Measurements from ENCODE around the gene NTPCR.
A peak's percentile ranks its signal among the peaks of the same experiment; 100 is the strongest.

Gene NTPCR

GRCh38 chr1:233005703-233006102 lies 55.3 kb downstream of the NTPCR start:
- peak; percentile 34 for DNase-seq (ENCODE audit: low spot score)
- FAIRE-seq, result no peak

DNA sequence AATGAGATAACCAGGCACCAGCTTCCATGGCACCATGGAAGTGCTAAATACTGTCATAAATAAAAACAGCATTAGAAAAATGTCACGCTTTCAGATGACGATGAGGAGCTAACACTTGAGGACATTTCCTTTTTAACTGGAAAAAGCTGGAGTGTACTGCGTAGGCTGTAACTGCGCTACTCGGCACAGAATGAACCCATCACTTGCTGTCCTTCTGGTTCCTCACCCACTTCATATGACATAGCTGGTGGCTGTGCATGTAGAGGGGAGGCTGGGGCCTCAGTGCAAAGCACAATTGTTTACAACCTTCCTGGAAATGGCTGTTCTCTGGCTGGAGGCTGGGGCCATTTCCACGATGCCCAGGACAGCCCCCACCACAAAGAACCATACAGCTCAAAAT lies 55.7 kb downstream of the NTPCR start:
- DNase-seq (ENCODE audit: low spot score) (no peak), FAIRE-seq (no peak)

- FAIRE-seq (no peak), DNase-seq (ENCODE audit: low spot score) (no peak)
These were observed 56.1 kb downstream of the NTPCR start for GRCh38 chr1:233006541-233006973.

- no peak for FAIRE-seq
- DNase-seq (ENCODE audit: low spot score), result peak; percentile 35
These were observed 59.7 kb downstream of the NTPCR start for GRCh38 chr1:233010146-233010545.

GRCh38 chr1:233012021-233012420 lies 61.6 kb downstream of the NTPCR start:
- DNase-seq (ENCODE audit: low spot score) (no peak), FAIRE-seq (no peak)

DNA sequence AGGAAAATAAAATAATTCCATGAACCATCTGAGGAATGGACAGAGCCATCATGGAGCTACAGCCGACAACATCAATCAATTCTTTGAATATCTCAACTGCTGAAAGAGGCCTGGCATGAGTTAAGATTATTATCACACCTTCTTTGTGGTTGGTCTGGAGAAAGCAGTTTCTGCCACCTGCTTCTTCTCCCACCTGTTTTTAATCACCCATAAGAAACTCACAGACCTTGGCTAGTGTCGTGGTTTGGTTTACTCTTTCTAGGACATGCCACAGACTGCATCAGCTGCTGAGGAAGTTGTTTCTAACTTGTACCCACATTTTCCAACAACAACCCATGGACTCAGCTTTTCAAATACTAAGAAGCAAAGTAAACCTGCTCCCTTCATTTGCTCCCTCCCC lies 65.6 kb downstream of the NTPCR start:
- FAIRE-seq, result no peak
- DNase-seq (ENCODE audit: low spot score), result no peak

- FAIRE-seq (no peak), DNase-seq (ENCODE audit: low spot score) (no peak)
These were observed 66.4 kb downstream of the NTPCR start for GRCh38 chr1:233016798-233017197.

GRCh38 chr1:233019083-233019482 lies 68.7 kb downstream of the NTPCR start:
- no peak for DNase-seq (ENCODE audit: low spot score)
- FAIRE-seq, result no peak

GRCh38 chr1:233019778-233020325 lies 69.4 kb downstream of the NTPCR start:
- no peak for FAIRE-seq

GRCh38 chr1:233020426-233020825 lies 70.0 kb downstream of the NTPCR start:
- DNase-seq (ENCODE audit: low spot score) (no peak), FAIRE-seq (no peak)

More at GRCh38 chr1:233019778-233020325, 69.4 kb downstream of the NTPCR start:
- DNase-seq (ENCODE audit: low spot score), result no peak

DNA sequence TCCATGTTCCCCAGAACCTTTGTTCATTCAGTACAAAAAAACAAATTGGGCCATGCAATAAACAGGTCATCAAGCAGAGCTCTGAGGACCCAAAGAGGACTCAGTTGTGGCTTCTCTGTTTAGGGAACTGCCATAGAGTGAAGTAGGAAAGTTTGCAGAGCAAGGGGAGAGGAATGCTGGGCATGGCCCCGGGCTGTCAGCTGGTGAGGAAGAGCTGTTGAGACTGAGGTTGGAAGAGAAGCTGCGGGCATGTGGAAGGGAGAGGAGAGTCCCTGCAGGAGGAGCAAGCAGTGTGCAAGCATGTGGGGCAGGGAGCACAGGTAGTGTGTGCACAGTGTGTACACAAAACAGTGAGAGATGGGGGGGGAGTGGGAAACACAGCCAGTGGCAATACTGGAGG lies 71.8 kb downstream of the NTPCR start:
- FAIRE-seq (no peak), DNase-seq (ENCODE audit: low spot score) (no peak)

DNA sequence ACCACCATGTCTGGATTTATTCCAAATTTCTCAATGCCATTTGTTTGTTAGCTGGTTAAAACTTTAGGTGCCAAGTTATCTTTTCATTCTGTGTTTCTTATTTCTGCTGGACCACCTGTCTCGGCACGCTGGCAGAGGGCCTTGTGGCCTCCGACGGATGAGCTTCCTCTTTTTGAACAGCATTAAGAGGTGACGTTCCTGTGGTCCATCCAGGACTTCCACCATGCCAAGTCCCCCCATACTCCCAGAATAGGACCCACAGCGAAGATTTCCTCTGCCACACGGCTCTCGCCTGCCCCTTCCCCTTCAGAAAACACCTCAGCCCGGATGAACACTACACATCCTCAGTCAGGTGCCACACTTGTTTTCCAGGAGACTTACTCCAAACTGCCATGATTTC lies 73.8 kb downstream of the NTPCR start:
- no peak for DNase-seq (ENCODE audit: low spot score)
- no peak for FAIRE-seq

DNA sequence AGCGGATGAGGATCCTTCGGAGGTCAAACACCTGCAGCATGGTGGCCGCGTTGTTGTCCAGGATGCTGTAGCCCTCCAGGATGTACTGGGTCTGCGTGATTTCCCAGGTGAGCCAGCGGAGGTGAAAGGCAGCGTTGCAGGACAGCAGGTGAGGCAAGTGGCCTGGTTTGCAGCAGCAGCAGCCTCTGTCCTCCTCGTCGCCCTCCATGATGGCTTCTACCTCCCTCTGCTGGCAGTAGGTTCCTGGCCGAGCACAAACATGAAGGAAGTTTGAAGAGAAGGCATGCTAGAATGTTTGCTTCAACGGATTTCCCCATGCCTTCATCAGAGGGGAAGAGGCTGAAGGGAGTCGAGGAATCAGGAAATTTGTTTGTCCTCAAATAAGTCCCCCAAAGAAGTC lies 74.7 kb downstream of the NTPCR start:
- DNase-seq (ENCODE audit: low spot score), result peak; percentile 15
- FAIRE-seq, result no peak

DNA sequence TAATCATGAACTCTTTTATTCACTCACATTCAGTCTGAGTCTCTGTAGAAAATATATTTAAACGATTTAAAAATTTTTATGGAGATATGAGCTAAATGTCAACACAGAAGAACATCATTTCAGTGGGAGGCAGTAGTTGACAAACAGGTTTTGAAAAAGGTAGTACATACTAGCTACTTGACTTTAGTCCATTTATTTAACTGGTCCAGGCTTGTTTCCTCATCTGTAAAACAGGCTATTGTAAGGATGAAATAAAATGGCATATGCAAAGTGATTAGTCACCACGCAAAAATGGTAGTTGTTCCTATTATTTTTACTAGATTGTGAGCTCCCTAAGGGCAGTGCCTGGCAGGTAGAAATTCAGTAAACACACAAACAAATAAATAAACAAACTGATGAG lies 75.2 kb downstream of the NTPCR start:
- no peak for FAIRE-seq
- no peak for DNase-seq (ENCODE audit: low spot score)

DNA sequence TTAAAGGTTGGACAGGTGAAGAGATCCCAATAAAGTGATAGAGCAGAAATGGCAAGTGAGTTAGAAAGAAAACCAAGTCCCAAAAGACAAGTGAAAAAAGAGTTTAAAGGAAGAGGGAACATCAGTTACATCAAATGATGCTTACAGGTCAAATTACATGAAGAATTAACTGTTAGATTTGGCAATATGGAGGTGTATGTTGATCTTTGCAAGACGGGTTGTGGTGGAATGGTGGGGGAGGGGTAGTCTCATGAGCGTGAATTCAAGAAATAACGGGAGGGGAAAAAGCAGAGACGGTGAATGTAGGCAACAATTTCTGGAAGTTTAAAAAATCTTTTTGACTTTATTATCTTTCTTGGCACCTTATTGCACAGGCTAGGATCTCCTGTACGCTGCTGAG lies 76.6 kb downstream of the NTPCR start:
- FAIRE-seq (no peak), DNase-seq (ENCODE audit: low spot score) (no peak)

DNA sequence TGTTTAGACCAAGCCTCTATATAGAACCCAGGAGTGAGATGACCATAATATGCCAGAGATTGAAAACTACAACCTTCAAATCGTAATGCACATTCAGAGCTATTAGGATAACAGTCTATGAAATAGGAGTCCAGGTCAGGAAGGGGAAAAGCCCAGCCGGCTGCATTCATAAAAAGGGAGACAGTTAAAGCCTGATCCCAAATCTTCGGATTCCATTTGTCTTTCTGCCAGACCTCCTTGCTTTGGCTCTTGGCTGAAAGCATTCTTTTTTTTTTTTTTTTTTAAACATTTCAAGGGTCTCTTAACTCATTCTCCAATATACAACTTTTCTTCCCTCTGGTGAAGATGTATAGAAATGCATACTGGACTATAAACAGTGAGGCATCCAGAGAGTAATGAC lies 81.1 kb downstream of the NTPCR start:
- no peak for FAIRE-seq
- DNase-seq (ENCODE audit: low spot score), result no peak

GRCh38 chr1:233032916-233033315 lies 82.5 kb downstream of the NTPCR start:
- FAIRE-seq, result no peak

DNA sequence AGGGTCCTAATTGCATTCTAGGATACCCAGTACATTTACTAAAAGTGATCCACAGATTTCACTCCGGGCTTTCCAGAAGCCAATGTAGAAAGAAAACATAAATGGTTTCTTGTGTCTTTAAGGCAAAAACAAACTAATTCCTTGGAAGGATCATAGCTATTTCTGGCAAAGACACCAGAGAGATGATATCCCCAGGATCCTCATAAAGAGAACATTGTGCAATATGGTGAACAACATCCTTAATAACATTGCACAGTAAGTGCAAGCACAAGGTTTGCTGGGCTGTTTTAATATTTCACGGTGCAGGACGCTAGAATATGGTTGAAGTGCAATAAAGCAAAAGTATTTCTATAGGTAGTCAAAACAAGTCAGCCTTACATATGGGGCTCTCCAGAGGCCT lies 83.0 kb downstream of the NTPCR start:
- no peak for FAIRE-seq
- DNase-seq (ENCODE audit: low spot score), result no peak

More at GRCh38 chr1:233032916-233033315, 82.5 kb downstream of the NTPCR start:
- no peak for DNase-seq (ENCODE audit: low spot score)
